ENCODE results near the gene AATK.

DNA sequence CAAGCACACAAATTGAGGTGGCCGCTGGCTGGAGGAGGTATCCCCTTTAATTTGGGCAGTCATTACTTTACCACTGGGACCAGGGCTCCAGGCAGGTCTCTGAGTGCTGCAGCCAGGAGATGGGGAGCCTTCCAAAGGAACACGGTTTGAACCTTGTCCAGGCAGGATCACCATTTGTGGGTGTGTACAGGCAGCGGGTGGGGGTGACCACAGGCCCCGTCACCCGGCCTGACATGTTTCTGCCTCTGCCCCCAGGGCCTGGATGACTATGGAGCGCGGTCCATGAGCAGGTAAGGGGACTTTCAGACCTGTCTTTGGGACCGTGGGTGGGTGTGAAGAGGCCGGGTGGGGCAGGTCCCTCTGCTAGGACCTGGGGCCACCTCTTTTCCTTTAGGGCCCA is 57.8 kb downstream of the AATK start:
- TF ChIP-seq, protein P1, sequence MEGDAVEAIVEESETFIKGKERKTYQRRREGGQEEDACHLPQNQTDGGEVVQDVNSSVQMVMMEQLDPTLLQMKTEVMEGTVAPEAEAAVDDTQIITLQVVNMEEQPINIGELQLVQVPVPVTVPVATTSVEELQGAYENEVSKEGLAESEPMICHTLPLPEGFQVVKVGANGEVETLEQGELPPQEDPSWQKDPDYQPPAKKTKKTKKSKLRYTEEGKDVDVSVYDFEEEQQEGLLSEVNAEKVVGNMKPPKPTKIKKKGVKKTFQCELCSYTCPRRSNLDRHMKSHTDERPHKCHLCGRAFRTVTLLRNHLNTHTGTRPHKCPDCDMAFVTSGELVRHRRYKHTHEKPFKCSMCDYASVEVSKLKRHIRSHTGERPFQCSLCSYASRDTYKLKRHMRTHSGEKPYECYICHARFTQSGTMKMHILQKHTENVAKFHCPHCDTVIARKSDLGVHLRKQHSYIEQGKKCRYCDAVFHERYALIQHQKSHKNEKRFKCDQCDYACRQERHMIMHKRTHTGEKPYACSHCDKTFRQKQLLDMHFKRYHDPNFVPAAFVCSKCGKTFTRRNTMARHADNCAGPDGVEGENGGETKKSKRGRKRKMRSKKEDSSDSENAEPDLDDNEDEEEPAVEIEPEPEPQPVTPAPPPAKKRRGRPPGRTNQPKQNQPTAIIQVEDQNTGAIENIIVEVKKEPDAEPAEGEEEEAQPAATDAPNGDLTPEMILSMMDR (conservative IDR thresholded peaks at IDR 0.05): no peak
- TF ChIP-seq EZH2 (IDR thresholded peaks at IDR 0.05; ENCODE audit: low read depth): no peak
